SK-N-SH treated with all-trans-retinoic acid at 6 μM for 48 hours (cell line): ENCODE results near the gene GRN.

Experiments
- ATAC-seq: fragments of 200-7000 bp; cut with Tn5 transposase; 3 replicates; pipeline ENCODE4 v1.9.1; 2020; ENCODE audit warnings: mild to moderate bottlenecking, moderate library complexity
- ARNTL ChIP-seq: fragments of 450-650 bp; formaldehyde crosslinking; IDR thresholded peaks from 2 replicates; pipeline ENCODE4 v1.5.0; 2020; ENCODE audit warnings: low read depth, mild to moderate bottlenecking, moderate library complexity, borderline replicate concordance
- BACH2 ChIP-seq: fragments of 250-450 bp; sonication (Bioruptor Pico); IDR thresholded peaks from 2 replicates; pipeline ENCODE4 v1.9.0; 2021; ENCODE audit warnings: mild to moderate bottlenecking, borderline replicate concordance
- CSDC2 ChIP-seq: fragments of 250-450 bp; sonication (Bioruptor Pico); IDR thresholded peaks from 2 replicates; pipeline ENCODE4 v1.5.0; 2020; ENCODE audit warnings: mild to moderate bottlenecking, moderate library complexity
- ESRRG ChIP-seq: fragments of 250-450 bp; sonication (Bioruptor Pico); IDR thresholded peaks from 2 replicates; pipeline ENCODE4 v1.6.1; 2021; ENCODE audit warnings: mild to moderate bottlenecking
- GLIS3 ChIP-seq: fragments of 250-450 bp; sonication (Bioruptor Pico); IDR thresholded peaks from 2 replicates; pipeline ENCODE4 v1.5.0; 2020; ENCODE audit warnings: mild to moderate bottlenecking, moderate library complexity
- RARB ChIP-seq: fragments of 250-450 bp; sonication (Bioruptor Pico); IDR thresholded peaks from 2 replicates; pipeline ENCODE4 v1.8.0; 2021; ENCODE audit warnings: mild to moderate bottlenecking, moderate library complexity
- SNAI2 ChIP-seq: fragments of 250-450 bp; sonication (Bioruptor Pico); IDR thresholded peaks from 2 replicates; pipeline ENCODE4 v1.5.0; 2020; ENCODE audit warnings: mild to moderate bottlenecking, moderate library complexity
- TOX ChIP-seq: fragments of 250-450 bp; sonication (Bioruptor Pico); IDR thresholded peaks from 2 replicates; pipeline ENCODE4 v1.8.0; 2021; ENCODE audit warnings: mild to moderate bottlenecking, moderate library complexity, borderline replicate concordance
- ZC3H10 ChIP-seq: fragments of 250-450 bp; sonication (Bioruptor Pico); IDR thresholded peaks from 2 replicates; pipeline ENCODE4 v1.5.1; 2021; ENCODE audit warnings: mild to moderate bottlenecking, moderate library complexity
- ZFP3 ChIP-seq: fragments of 250-450 bp; sonication (Bioruptor Pico); IDR thresholded peaks from 2 replicates; pipeline ENCODE4 v1.5.0; 2020; ENCODE audit warnings: mild to moderate bottlenecking, moderate library complexity
- ZFP30 ChIP-seq: fragments of 450-650 bp; formaldehyde crosslinking; IDR thresholded peaks from 2 replicates; pipeline ENCODE4 v1.5.0; 2022; ENCODE audit warnings: mild to moderate bottlenecking, moderate library complexity
- ZNF565 ChIP-seq: fragments of 450-650 bp; formaldehyde crosslinking; conservative IDR thresholded peaks from 2 replicates; pipeline ENCODE4 v1.5.0; 2020; ENCODE audit warnings: low read depth, mild to moderate bottlenecking, moderate library complexity
- ZNF70 ChIP-seq: fragments of 450-650 bp; formaldehyde crosslinking; IDR thresholded peaks from 2 replicates; pipeline ENCODE4 v1.5.0; 2020; ENCODE audit warnings: mild to moderate bottlenecking, moderate library complexity
- ZNF8 ChIP-seq: fragments of 450-650 bp; formaldehyde crosslinking; IDR thresholded peaks from 2 replicates; pipeline ENCODE4 v1.5.0; 2020; ENCODE audit warnings: mild to moderate bottlenecking, moderate library complexity
- TF ChIP-seq, protein P1 (sequence below): fragments of 250-450 bp; sonication (Bioruptor Pico); IDR thresholded peaks from 2 replicates; pipeline ENCODE4 v1.5.1; 2021; ENCODE audit warnings: mild to moderate bottlenecking, moderate library complexity
- TF ChIP-seq, protein P2 (sequence below): fragments of 250-450 bp; sonication (Bioruptor Pico); IDR thresholded peaks from 2 replicates; pipeline ENCODE4 v1.5.0; 2020; ENCODE audit warnings: mild to moderate bottlenecking, moderate library complexity
- TF ChIP-seq, protein P3 (sequence below): fragments of 250-450 bp; sonication (Bioruptor Pico); IDR thresholded peaks from 2 replicates; pipeline ENCODE4 v1.8.0; 2021; ENCODE audit warnings: low read depth, mild to moderate bottlenecking, moderate library complexity, borderline replicate concordance
- TF ChIP-seq, protein P4 (sequence below): fragments of 250-450 bp; sonication (Bioruptor Pico); IDR thresholded peaks from 2 replicates; pipeline ENCODE4 v1.8.0; 2020; ENCODE audit warnings: mild to moderate bottlenecking, moderate library complexity, borderline replicate concordance
- TF ChIP-seq, protein P5 (sequence below): fragments of 250-450 bp; sonication (Bioruptor Pico); IDR thresholded peaks from 2 replicates; pipeline ENCODE4 v1.5.1; 2020; ENCODE audit warnings: low read depth, mild to moderate bottlenecking, moderate library complexity

GRN gene

DNA sequence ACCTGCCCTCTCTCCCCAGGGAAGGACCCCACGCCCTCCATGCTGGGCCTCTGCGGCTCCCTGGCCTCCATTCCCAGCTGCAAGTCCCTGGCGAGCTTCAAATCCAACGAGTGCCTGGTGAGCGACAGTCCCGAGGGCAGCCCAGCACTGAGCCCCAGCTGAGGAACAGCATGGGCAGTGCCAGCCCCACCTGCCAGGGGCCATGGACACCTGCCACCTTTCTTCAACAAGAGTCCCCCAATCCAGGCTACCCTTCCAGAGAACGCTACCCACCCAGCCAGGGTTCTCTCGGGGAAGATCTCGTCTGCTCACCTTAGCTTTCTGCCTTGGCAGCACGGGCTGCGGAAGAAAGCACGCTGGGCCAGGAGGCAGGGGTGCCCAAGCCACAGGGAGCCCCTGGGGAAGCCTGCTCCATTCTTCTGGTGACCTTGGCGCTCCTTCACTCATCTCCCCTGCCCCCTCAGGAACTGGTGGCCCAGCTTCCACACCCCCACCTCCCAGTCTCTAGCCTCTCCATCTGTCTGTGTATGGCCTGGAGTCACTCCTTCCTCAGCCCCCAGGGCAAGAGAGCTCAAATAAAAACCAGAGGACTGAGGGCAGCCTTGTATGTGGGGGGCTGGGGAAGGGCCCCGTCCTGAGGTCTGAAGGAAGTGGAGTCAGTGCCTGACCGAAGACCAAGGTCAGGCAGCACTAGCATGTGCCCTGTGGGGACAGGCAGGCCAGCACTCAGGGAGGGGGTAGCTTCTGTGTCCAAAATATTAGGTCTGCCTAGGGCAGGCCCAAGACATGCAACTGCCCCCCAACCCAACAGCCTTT lies 26.8 kb upstream of the GRN start (continued):
- TF ChIP-seq ZNF8: no peak

DNA sequence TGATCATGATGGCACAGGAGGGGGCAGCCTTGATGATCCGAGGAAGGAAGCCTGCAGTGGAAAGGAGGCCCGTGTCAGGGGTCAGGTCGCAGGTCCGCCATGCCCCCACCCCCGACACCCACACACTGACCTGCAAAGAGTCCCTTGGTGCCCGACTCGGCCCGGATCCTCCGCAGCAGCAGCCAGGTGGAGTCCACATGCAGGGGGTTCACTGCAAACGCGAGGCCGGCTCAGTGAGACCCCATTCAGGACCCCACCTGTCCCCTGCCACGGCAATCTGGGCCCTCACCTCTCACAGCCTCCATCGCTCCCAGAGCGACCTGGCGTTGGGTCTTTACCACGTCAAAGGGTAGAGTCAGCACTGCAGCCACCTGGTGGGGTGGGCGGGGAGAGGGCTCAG lies 25.0 kb upstream of the GRN start:
- ATAC-seq: no peak
- TF ChIP-seq SNAI2 (CRISPR knock-in tag): no peak
- TF ChIP-seq TOX: no peak
- no peak for TF ChIP-seq GLIS3 (CRISPR knock-in tag)
- no peak for TF ChIP-seq ZFP30 (CRISPR knock-in tag)

DNA sequence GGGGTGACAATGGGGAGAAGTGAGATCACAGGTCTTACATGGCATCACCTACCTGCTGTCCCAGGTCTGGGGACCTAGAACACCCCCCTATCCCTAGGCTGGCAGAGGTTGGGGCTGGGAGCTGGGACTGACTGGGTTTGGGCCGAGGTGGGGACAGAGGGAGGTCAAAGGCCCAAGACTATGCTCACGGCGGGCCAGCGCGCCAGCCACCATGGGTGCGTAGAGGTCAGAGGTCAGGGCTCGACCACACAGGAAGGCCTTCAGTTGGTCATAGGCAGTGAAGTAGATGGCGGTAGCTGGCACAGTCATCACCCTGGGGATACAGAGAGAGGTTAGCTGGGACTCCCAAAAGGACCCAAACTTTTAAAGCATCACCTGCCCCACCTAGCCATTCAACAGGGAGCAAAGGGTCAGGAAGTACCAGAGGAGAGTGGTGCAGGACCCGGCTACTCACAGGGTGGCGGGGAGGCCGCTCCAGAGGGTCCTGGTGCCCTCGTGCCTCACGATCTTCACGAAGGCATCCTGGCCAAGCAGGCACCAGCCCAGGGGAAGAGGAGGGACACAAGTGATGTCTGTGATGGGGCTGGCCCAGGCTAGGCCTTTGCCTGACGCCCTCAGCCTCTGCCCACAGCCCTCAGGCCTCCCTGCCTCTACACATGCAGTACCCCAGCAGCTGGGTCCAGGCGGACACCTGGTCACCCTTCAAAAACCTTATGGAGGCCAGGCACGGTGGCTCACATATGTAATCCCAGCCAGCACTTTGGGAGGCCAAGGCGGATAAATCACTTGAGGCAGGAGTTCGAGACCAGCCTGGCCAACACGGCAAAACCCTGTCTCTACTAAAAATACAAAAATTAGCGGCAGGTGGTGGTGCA lies 23.6 kb upstream of the GRN start:
- no peak for ATAC-seq
- TF ChIP-seq BACH2 (CRISPR knock-in tag) (no peak), ARNTL (CRISPR knock-in tag) (no peak), SNAI2 (CRISPR knock-in tag) (no peak), TOX (no peak), RARB (no peak), ZNF565 (CRISPR knock-in tag) (no peak), ZFP3 (no peak), ZNF70 (CRISPR knock-in tag) (no peak)
- TF ChIP-seq, protein P1, sequence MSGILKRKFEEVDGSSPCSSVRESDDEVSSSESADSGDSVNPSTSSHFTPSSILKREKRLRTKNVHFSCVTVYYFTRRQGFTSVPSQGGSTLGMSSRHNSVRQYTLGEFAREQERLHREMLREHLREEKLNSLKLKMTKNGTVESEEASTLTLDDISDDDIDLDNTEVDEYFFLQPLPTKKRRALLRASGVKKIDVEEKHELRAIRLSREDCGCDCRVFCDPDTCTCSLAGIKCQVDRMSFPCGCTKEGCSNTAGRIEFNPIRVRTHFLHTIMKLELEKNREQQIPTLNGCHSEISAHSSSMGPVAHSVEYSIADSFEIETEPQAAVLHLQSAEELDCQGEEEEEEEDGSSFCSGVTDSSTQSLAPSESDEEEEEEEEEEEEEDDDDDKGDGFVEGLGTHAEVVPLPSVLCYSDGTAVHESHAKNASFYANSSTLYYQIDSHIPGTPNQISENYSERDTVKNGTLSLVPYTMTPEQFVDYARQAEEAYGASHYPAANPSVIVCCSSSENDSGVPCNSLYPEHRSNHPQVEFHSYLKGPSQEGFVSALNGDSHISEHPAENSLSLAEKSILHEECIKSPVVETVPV (CRISPR knock-in tag): no peak
- TF ChIP-seq, protein P2, sequence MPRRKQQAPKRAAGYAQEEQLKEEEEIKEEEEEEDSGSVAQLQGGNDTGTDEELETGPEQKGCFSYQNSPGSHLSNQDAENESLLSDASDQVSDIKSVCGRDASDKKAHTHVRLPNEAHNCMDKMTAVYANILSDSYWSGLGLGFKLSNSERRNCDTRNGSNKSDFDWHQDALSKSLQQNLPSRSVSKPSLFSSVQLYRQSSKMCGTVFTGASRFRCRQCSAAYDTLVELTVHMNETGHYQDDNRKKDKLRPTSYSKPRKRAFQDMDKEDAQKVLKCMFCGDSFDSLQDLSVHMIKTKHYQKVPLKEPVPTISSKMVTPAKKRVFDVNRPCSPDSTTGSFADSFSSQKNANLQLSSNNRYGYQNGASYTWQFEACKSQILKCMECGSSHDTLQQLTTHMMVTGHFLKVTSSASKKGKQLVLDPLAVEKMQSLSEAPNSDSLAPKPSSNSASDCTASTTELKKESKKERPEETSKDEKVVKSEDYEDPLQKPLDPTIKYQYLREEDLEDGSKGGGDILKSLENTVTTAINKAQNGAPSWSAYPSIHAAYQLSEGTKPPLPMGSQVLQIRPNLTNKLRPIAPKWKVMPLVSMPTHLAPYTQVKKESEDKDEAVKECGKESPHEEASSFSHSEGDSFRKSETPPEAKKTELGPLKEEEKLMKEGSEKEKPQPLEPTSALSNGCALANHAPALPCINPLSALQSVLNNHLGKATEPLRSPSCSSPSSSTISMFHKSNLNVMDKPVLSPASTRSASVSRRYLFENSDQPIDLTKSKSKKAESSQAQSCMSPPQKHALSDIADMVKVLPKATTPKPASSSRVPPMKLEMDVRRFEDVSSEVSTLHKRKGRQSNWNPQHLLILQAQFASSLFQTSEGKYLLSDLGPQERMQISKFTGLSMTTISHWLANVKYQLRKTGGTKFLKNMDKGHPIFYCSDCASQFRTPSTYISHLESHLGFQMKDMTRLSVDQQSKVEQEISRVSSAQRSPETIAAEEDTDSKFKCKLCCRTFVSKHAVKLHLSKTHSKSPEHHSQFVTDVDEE: no peak
- TF ChIP-seq, protein P3, sequence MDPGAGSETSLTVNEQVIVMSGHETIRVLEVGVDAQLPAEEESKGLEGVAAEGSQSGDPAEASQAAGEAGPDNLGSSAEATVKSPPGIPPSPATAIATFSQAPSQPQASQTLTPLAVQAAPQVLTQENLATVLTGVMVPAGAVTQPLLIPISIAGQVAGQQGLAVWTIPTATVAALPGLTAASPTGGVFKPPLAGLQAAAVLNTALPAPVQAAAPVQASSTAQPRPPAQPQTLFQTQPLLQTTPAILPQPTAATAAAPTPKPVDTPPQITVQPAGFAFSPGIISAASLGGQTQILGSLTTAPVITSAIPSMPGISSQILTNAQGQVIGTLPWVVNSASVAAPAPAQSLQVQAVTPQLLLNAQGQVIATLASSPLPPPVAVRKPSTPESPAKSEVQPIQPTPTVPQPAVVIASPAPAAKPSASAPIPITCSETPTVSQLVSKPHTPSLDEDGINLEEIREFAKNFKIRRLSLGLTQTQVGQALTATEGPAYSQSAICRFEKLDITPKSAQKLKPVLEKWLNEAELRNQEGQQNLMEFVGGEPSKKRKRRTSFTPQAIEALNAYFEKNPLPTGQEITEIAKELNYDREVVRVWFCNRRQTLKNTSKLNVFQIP: no peak

DNA sequence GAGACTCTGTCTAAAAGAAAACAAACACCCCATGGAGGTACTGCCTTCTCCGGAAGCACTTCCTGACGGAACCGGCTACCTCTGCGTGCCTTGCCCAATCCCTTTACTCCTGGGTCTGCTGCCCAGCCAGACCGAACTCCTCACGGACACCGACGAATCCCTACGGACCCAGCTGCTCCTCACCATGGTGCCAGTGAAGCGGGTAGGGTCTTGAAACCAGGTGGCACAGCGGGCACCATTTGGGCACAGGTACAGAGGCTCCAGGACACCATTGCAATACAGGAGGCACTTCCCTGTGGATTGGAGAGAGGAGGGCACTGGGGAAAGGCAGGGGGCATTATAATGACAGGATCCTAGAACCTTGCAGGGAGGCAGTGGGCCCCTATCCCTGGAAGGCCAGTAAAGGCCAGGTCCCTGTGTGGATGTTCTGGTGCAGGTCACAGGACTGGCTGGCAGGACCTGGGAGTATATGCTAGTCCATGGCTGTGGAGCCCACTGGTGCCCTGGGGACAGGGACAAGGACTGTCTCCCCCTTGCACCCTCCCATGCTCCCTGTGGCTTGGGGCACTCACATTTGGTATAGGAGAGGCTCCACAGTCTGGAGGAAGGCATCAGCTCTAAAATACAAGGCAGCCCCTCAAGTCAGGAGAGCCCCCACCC lies 22.7 kb upstream of the GRN start:
- ATAC-seq: no peak
- no peak for TF ChIP-seq RARB
- no peak for TF ChIP-seq CSDC2 (CRISPR knock-in tag)
- TF ChIP-seq SNAI2 (CRISPR knock-in tag): no peak
- TF ChIP-seq GLIS3 (CRISPR knock-in tag): no peak
- no peak for TF ChIP-seq TOX
- TF ChIP-seq ESRRG (CRISPR knock-in tag): no peak
- TF ChIP-seq, protein P2: no peak
- no peak for TF ChIP-seq ZNF565 (CRISPR knock-in tag)
- TF ChIP-seq, protein P4, sequence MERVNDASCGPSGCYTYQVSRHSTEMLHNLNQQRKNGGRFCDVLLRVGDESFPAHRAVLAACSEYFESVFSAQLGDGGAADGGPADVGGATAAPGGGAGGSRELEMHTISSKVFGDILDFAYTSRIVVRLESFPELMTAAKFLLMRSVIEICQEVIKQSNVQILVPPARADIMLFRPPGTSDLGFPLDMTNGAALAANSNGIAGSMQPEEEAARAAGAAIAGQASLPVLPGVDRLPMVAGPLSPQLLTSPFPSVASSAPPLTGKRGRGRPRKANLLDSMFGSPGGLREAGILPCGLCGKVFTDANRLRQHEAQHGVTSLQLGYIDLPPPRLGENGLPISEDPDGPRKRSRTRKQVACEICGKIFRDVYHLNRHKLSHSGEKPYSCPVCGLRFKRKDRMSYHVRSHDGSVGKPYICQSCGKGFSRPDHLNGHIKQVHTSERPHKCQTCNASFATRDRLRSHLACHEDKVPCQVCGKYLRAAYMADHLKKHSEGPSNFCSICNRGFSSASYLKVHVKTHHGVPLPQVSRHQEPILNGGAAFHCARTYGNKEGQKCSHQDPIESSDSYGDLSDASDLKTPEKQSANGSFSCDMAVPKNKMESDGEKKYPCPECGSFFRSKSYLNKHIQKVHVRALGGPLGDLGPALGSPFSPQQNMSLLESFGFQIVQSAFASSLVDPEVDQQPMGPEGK: no peak
- TF ChIP-seq, protein P3: no peak
- TF ChIP-seq, protein P5, sequence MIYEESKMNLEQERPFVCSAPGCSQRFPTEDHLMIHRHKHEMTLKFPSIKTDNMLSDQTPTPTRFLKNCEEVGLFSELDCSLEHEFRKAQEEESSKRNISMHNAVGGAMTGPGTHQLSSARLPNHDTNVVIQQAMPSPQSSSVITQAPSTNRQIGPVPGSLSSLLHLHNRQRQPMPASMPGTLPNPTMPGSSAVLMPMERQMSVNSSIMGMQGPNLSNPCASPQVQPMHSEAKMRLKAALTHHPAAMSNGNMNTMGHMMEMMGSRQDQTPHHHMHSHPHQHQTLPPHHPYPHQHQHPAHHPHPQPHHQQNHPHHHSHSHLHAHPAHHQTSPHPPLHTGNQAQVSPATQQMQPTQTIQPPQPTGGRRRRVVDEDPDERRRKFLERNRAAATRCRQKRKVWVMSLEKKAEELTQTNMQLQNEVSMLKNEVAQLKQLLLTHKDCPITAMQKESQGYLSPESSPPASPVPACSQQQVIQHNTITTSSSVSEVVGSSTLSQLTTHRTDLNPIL (CRISPR knock-in tag): no peak
- no peak for TF ChIP-seq BACH2 (CRISPR knock-in tag)
- TF ChIP-seq ZC3H10 (CRISPR knock-in tag): no peak
- TF ChIP-seq ZFP30 (CRISPR knock-in tag): no peak
